ENCODE results near the gene MRC1. TPM values are rescaled to one million over a fixed set of nuclear protein-coding genes. Genes with fewer than 3 reads are reported as not detected.

The MRC1 gene
- total RNA-seq, 2 experiments from 2014 or later: 0.08 TPM

GRCh38 chr10:17788646-17789045, 20.5 kb upstream of the MRC1 start:
- Mint-ChIP-seq H3K4me1 (ENCODE audit: low read depth) (no peaks in the 10 kb centered on the region), H3K27ac (no peak overlapping the region), H3K36me3 (ENCODE audit: low read depth) (no peaks in the 10 kb centered on the region), H3K27me3 (peaks cover 4% of the 10 kb centered on the region), H3K9me3 (no peaks in the 10 kb centered on the region), H3K4me3 (no peak overlapping the region)
- POLR2A ChIA-PET: no interaction called here
- Histone ChIP-seq H3K4me3 (ENCODE audit: low read length) (no peak overlapping the region), H3K36me3 (ENCODE audit: insufficient read depth, low read length) (no peaks in the 10 kb centered on the region), H3K4me1 (ENCODE audit: insufficient read depth, low read length) (no peaks in the 10 kb centered on the region), H3K27me3 (ENCODE audit: control insufficient read depth in 1 of 2, insufficient read depth in 2 of 2, low read length in 2 of 2) (no peaks in the 10 kb centered on the region), H3K9me3 (ENCODE audit: control insufficient read depth in 1 of 2, insufficient read depth in 1 of 2, low read length in 2 of 2) (no peaks in the 10 kb centered on the region), H3K27ac (ENCODE audit: low read depth in 1 of 2, low read length in 2 of 2) (no peak overlapping the region)
- CTCF ChIA-PET: no interaction called here
- TF ChIP-seq CTCF (IDR thresholded peaks at IDR 0.05): no peak
- ATAC-seq (ENCODE audit: poor library complexity) (no peak), DNase-seq (no peak)
- intact Hi-C loops (cut with DNase I, micrococcal nuclease): no loop called here

GRCh38 chr10:17789396-17789795, 19.8 kb upstream of the MRC1 start:
- Mint-ChIP-seq H3K27ac (no peak overlapping the region), H3K9me3 (no peaks in the 10 kb centered on the region), H3K36me3 (ENCODE audit: low read depth) (no peaks in the 10 kb centered on the region), H3K4me1 (ENCODE audit: low read depth) (no peaks in the 10 kb centered on the region), H3K27me3 (peaks cover 4% of the 10 kb centered on the region), H3K4me3 (no peak overlapping the region)
- CTCF ChIA-PET: no interaction called here
- TF ChIP-seq CTCF (IDR thresholded peaks at IDR 0.05): no peak
- no peaks in the 10 kb centered on the region for H3K9me3 ChIP-seq (ENCODE audit: control insufficient read depth in 1 of 2, insufficient read depth in 1 of 2, low read length in 2 of 2)
- no peak for ATAC-seq (ENCODE audit: poor library complexity)
- no peaks in the 10 kb centered on the region for H3K36me3 ChIP-seq (ENCODE audit: insufficient read depth, low read length)
- H3K27ac ChIP-seq (ENCODE audit: low read depth in 1 of 2, low read length in 2 of 2): no peak overlapping the region
- POLR2A ChIA-PET: no interaction called here
- no peak overlapping the region for H3K4me3 ChIP-seq (ENCODE audit: low read length)
- no peaks in the 10 kb centered on the region for H3K27me3 ChIP-seq (ENCODE audit: control insufficient read depth in 1 of 2, insufficient read depth in 2 of 2, low read length in 2 of 2)
- no peaks in the 10 kb centered on the region for H3K4me1 ChIP-seq (ENCODE audit: insufficient read depth, low read length)
- intact Hi-C loops (cut with DNase I, micrococcal nuclease): no loop called here
- DNase-seq: no peak

DNA sequence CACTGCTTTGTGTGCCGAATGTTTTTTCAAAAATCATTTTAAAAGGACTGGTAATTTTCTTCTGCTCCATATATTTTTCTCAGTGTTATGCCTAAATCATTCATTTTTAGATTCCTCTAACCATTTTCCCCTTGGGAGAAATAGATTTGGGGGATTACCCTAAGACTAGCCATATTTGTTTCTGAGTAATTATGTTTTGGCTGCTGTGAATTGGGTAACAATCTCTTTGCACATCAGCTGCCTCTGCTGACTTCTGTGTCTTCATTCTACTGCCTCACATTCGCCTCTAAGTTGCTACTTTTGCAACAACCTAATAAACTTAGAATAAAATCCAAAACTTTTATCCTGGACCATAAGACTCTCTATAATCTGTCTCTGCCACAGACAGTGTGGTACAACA, 18.5 kb upstream of the MRC1 start:
- Mint-ChIP-seq H3K36me3 (ENCODE audit: low read depth) (no peaks in the 10 kb centered on the region), H3K27ac (no peak overlapping the region), H3K9me3 (no peaks in the 10 kb centered on the region), H3K27me3 (peaks cover 4% of the 10 kb centered on the region), H3K4me1 (ENCODE audit: low read depth) (no peaks in the 10 kb centered on the region), H3K4me3 (no peak overlapping the region)
- no peak for DNase-seq
- intact Hi-C loops (cut with DNase I, micrococcal nuclease): no loop called here
- no peaks in the 10 kb centered on the region for H3K36me3 ChIP-seq (ENCODE audit: insufficient read depth, low read length)
- TF ChIP-seq CTCF (IDR thresholded peaks at IDR 0.05): no peak
- ChIA-PET CTCF (no interaction called here), POLR2A (no interaction called here)
- ATAC-seq (ENCODE audit: poor library complexity): no peak
- no peak overlapping the region for H3K4me3 ChIP-seq (ENCODE audit: low read length)
- no peak overlapping the region for H3K27ac ChIP-seq (ENCODE audit: low read depth in 1 of 2, low read length in 2 of 2)
- H3K4me1 ChIP-seq (ENCODE audit: insufficient read depth, low read length): no peaks in the 10 kb centered on the region
- H3K27me3 ChIP-seq (ENCODE audit: control insufficient read depth in 1 of 2, insufficient read depth in 2 of 2, low read length in 2 of 2): no peaks in the 10 kb centered on the region
- H3K9me3 ChIP-seq (ENCODE audit: control insufficient read depth in 1 of 2, insufficient read depth in 1 of 2, low read length in 2 of 2): no peaks in the 10 kb centered on the region

All from CD4-positive, alpha-beta T cell (primary cell).